Uterus (tissue), 2 donors: ENCODE results near the gene TLE1.

Experiments used
- CTCF ChIP-seq, 4 experiments: fragments of 200-600 bp in 2 of 4; fragments of 450-650 bp in 2 of 4; sonication (generic) in 2 of 4; IDR thresholded peaks; one replicate each; pipeline ENCODE4 v1.5.1; 2016 to 2019; ENCODE audit warnings: antibody characterized with exemption in 4 of 4, mild to moderate bottlenecking in 2 of 4, moderate library complexity in 1 of 4
- POLR2A ChIP-seq, 2 donors: fragments of 450-650 bp; IDR thresholded peaks; one replicate each; pipeline ENCODE4 v1.6.1; 2016; ENCODE audit warnings: antibody characterized with exemption in 2 of 2, mild to moderate bottlenecking in 1 of 2, moderate library complexity in 1 of 2

GRCh38 chr9:81633952-81634854 lies 55.1 kb downstream of the TLE1 start:
- no peak for TF ChIP-seq CTCF (IDR thresholded peaks at IDR 0.05)
- TF ChIP-seq POLR2A (IDR thresholded peaks at IDR 0.05), result no peak
